WTC11 (cell line): ENCODE results near the gene SH3YL1. TPM values are rescaled to one million over a fixed set of nuclear protein-coding genes. Genes with fewer than 3 reads are reported as not detected.

ENCODE experiments used
- ATAC-seq: fragments of 200-7000 bp; cut with Tn5 transposase; 2 replicates; pipeline ENCODE4 v1.10.0; 2021; ENCODE audit warnings: mild to moderate bottlenecking, moderate library complexity
- CTCF ChIA-PET: fragments of 300-600 bp; sonication (Branson Sonifier 250); formaldehyde crosslinking; loops from one replicate; lab custom pipeline; 2021; ENCODE audit warnings: antibody characterized with exemption; lab: Charles Lee
- POLR2A ChIA-PET: fragments of 350-600 bp; sonication (Branson Sonifier 250); formaldehyde crosslinking; loops from one replicate; lab custom pipeline; 2021; ENCODE audit warnings: antibody characterized with exemption; lab: Charles Lee
- DNase-seq: peaks from one replicate; pipeline ENCODE4 v3.0.0; 2021; ENCODE audit warnings: low spot score
- H3K27ac Mint-ChIP-seq: 2 replicates; pipeline ENCODE4 v1.8.0; 2021; ENCODE audit warnings: mixed read lengths
- H3K27me3 Mint-ChIP-seq: 2 replicates; pipeline ENCODE4 v1.8.0; 2021; ENCODE audit warnings: low read depth, mild to moderate bottlenecking, moderate library complexity, mixed read lengths
- H3K36me3 Mint-ChIP-seq: 2 replicates; pipeline ENCODE4 v1.8.0; 2021; ENCODE audit warnings: mixed read lengths
- H3K4me1 Mint-ChIP-seq: 2 replicates; pipeline ENCODE4 v1.8.0; 2022; ENCODE audit warnings: mixed read lengths
- H3K4me3 Mint-ChIP-seq: 2 replicates; pipeline ENCODE4 v1.8.0; 2021; ENCODE audit warnings: mild to moderate bottlenecking, moderate library complexity, mixed read lengths
- H3K9me3 Mint-ChIP-seq: 2 replicates; pipeline ENCODE4 v1.8.0; 2021; ENCODE audit warnings: mixed read lengths
- AR ChIP-seq: fragments of 250-450 bp; sonication (Bioruptor Pico); IDR thresholded peaks from 2 replicates; pipeline ENCODE4 v1.9.0; 2021; ENCODE audit warnings: mild to moderate bottlenecking
- ATF2 ChIP-seq: sonication (generic); formaldehyde crosslinking; IDR thresholded peaks from 2 replicates; pipeline ENCODE4 v1.8.1; 2022; ENCODE audit warnings: low read depth, missing genetic modification reagents, borderline replicate concordance
- ATF6 ChIP-seq: sonication (generic); formaldehyde crosslinking; IDR thresholded peaks from 2 replicates; pipeline ENCODE4 v1.8.1; 2023; ENCODE audit warnings: mild to moderate bottlenecking, missing genetic modification reagents
- CREB1 ChIP-seq: sonication (generic); formaldehyde crosslinking; IDR thresholded peaks from 2 replicates; pipeline ENCODE4 v1.8.0; 2023; ENCODE audit warnings: mild to moderate bottlenecking, missing genetic modification reagents
- CREM ChIP-seq: sonication (generic); formaldehyde crosslinking; IDR thresholded peaks from 2 replicates; pipeline ENCODE4 v1.8.1; 2022; ENCODE audit warnings: mild to moderate bottlenecking, missing genetic modification reagents, moderate library complexity
- E2F1 ChIP-seq: sonication (generic); formaldehyde crosslinking; IDR thresholded peaks from 2 replicates; pipeline ENCODE4 v1.8.0; 2022; ENCODE audit warnings: mild to moderate bottlenecking, missing genetic modification reagents
- ESRRA ChIP-seq: sonication (generic); formaldehyde crosslinking; IDR thresholded peaks from 2 replicates; pipeline ENCODE4 v1.8.1; 2022; ENCODE audit warnings: mild to moderate bottlenecking, missing genetic modification reagents, borderline replicate concordance
- GTF2I ChIP-seq: fragments of 250-450 bp; sonication (Bioruptor Pico); conservative IDR thresholded peaks from 2 replicates; pipeline ENCODE4 v1.4.0; 2021; ENCODE audit warnings: mild to moderate bottlenecking
- HMGA2 ChIP-seq: fragments of 250-450 bp; sonication (Bioruptor Pico); IDR thresholded peaks from 2 replicates; pipeline ENCODE4 v1.4.0; 2021; ENCODE audit warnings: mild to moderate bottlenecking, moderate library complexity
- JAZF1 ChIP-seq: fragments of 250-450 bp; sonication (Bioruptor Pico); IDR thresholded peaks from 2 replicates; pipeline ENCODE4 v1.9.0; 2021; ENCODE audit warnings: moderate library complexity, mild to moderate bottlenecking, inconsistent platforms
- JUN ChIP-seq: sonication (generic); formaldehyde crosslinking; IDR thresholded peaks from 2 replicates; pipeline ENCODE4 v1.8.0; 2023; ENCODE audit warnings: mild to moderate bottlenecking, missing genetic modification reagents
- KAT7 ChIP-seq: sonication (generic); formaldehyde crosslinking; IDR thresholded peaks from 2 replicates; pipeline ENCODE4 v1.8.1; 2023; ENCODE audit warnings: missing genetic modification reagents, mild to moderate bottlenecking, borderline replicate concordance
- RELA ChIP-seq: sonication (generic); formaldehyde crosslinking; IDR thresholded peaks from 2 replicates; pipeline ENCODE4 v1.8.1; 2022; ENCODE audit warnings: missing genetic modification reagents, mild to moderate bottlenecking, borderline replicate concordance
- RORB ChIP-seq: fragments of 250-450 bp; sonication (Bioruptor Pico); IDR thresholded peaks from 2 replicates; pipeline ENCODE4 v1.9.0; 2021; ENCODE audit warnings: mild to moderate bottlenecking
- SMAD3 ChIP-seq: sonication (generic); formaldehyde crosslinking; IDR thresholded peaks from 2 replicates; pipeline ENCODE4 v1.8.0; 2022; ENCODE audit warnings: missing genetic modification reagents, mild to moderate bottlenecking, borderline replicate concordance
- SOX15 ChIP-seq: fragments of 250-450 bp; sonication (Bioruptor Pico); IDR thresholded peaks from 2 replicates; pipeline ENCODE4 v1.9.0; 2021; ENCODE audit warnings: mild to moderate bottlenecking
- SP1 ChIP-seq: sonication (generic); formaldehyde crosslinking; conservative IDR thresholded peaks from 2 replicates; pipeline ENCODE4 v1.8.1; 2022; ENCODE audit warnings: missing genetic modification reagents
- TEAD1 ChIP-seq: sonication (generic); formaldehyde crosslinking; IDR thresholded peaks from 2 replicates; pipeline ENCODE4 v1.8.0; 2022; ENCODE audit warnings: mild to moderate bottlenecking, missing genetic modification reagents
- TEAD4 ChIP-seq: sonication (generic); formaldehyde crosslinking; IDR thresholded peaks from 2 replicates; pipeline ENCODE4 v1.8.0; 2022; ENCODE audit warnings: mild to moderate bottlenecking, missing genetic modification reagents
- ZNF219 ChIP-seq: sonication (generic); formaldehyde crosslinking; IDR thresholded peaks from 2 replicates; pipeline ENCODE4 v1.8.0; 2023; ENCODE audit warnings: missing genetic modification reagents, mild to moderate bottlenecking, borderline replicate concordance
- ZNF416 ChIP-seq: fragments of 250-450 bp; sonication (Bioruptor Pico); IDR thresholded peaks from 2 replicates; pipeline ENCODE4 v1.9.0; 2021; ENCODE audit warnings: mild to moderate bottlenecking, inconsistent platforms
- total RNA-seq: library from RNA; stranded (reverse); gene quantifications from 3 replicates; pipeline ENCODE4 v1.2.3, GENCODE V29; 2021
- TF ChIP-seq, protein P1 (sequence below): fragments of 250-450 bp; sonication (Bioruptor Pico); conservative IDR thresholded peaks from 2 replicates; pipeline ENCODE4 v1.9.0; 2021; ENCODE audit warnings: mild to moderate bottlenecking
- TF ChIP-seq, protein P2 (sequence below): fragments of 200-600 bp; IDR thresholded peaks from 2 replicates; pipeline ENCODE4 v1.8.0; 2022; ENCODE audit warnings: antibody characterized with exemption

Gene SH3YL1
- total RNA-seq, 1 experiment from 2014 or later = 26.4 TPM

GRCh38 chr2:237878-238277 is 26.0 kb downstream of the SH3YL1 start (continued):
- no peak for TF ChIP-seq AR (CRISPR knock-in tag)
- TF ChIP-seq JAZF1 (CRISPR knock-in tag) = no peak
- TF ChIP-seq ATF6 = no peak
- TF ChIP-seq, all 79 proteins: peak for 0

- no peaks in the 10 kb centered on the region for H3K9me3 Mint-ChIP-seq
Measured at GRCh38 chr2:236993-237539, 26.8 kb downstream of the SH3YL1 start.

GRCh38 chr2:234421-234820 is 29.4 kb downstream of the SH3YL1 start:
- CTCF ChIA-PET = interaction anchor here (1.0 to 3.3 kb wide), 2 partner anchors 12 to 34 kb away, joined by 3 to 31 read pairs; no protein-coding TSS in a partner anchor
- ATAC-seq = no peak
- TF ChIP-seq TEAD1 (CRISPR knock-in tag) (no peak), KAT7 (CRISPR knock-in tag) (no peak), SP1 (CRISPR knock-in tag) (no peak), RORB (CRISPR knock-in tag) (no peak), SOX15 (no peak), GTF2I (CRISPR knock-in tag) (no peak), JUN (CRISPR knock-in tag) (no peak), ZNF219 (CRISPR knock-in tag) (no peak), ZNF416 (no peak), ATF2 (no peak), CREB1 (no peak)
- TF ChIP-seq, protein P1, sequence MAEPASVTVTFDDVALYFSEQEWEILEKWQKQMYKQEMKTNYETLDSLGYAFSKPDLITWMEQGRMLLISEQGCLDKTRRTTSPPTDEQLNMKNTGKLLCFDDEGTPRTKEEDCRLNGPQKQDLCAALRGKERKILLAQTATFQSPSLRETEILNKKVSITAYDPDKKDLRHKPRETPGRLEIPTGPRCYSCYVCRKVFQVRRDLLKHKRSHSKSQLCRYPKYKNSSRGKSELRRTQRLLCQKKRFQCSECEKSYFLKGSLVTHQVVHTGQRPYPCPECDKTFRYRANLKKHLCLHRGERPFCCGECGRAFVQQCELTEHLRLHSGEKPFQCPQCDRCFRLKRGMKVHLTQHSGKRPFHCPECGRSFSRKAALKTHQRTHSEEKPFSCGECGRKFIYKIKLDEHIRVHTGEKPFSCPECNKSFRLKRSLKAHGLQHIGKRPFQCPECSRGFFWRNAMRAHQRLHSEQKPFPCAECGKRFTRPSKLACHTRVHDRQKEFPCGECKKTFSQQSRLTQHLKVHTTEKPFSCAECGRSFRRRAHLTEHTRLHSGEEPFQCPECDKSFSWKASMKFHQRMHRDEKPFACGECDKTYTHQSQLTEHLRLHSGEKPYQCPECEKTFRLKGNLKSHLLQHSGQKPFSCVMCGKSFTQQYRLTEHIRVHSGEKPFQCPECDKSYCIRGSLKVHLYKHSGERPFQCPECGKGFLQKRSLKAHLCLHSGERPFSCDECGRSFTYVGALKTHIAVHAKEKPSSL (CRISPR knock-in tag) = no peak

More at GRCh38 chr2:236993-237539, 26.8 kb downstream of the SH3YL1 start:
- Mint-ChIP-seq H3K27me3 (no peaks in the 10 kb centered on the region), H3K4me1 (peaks cover 34% of the 10 kb centered on the region), H3K4me3 (no peak overlapping the region), H3K27ac (0 out of 2 replicates have a peak overlapping the region, but pooled peaks have one; percentile 24), H3K36me3 (peaks cover 14% of the 10 kb centered on the region)
- no peak for DNase-seq
- CTCF ChIA-PET = interaction anchor here (2.7 kb wide), 1 partner anchor 9 kb away, joined by 16 read pairs; no protein-coding TSS in a partner anchor
- POLR2A ChIA-PET = interaction anchor here (0.6 kb wide), 1 partner anchor 14 kb away, joined by 3 read pairs; no protein-coding TSS in a partner anchor
- ATAC-seq = no peak
- no peak for TF ChIP-seq JUN (CRISPR knock-in tag)
- no peak for TF ChIP-seq RELA (CRISPR knock-in tag)
- TF ChIP-seq, protein P2, sequence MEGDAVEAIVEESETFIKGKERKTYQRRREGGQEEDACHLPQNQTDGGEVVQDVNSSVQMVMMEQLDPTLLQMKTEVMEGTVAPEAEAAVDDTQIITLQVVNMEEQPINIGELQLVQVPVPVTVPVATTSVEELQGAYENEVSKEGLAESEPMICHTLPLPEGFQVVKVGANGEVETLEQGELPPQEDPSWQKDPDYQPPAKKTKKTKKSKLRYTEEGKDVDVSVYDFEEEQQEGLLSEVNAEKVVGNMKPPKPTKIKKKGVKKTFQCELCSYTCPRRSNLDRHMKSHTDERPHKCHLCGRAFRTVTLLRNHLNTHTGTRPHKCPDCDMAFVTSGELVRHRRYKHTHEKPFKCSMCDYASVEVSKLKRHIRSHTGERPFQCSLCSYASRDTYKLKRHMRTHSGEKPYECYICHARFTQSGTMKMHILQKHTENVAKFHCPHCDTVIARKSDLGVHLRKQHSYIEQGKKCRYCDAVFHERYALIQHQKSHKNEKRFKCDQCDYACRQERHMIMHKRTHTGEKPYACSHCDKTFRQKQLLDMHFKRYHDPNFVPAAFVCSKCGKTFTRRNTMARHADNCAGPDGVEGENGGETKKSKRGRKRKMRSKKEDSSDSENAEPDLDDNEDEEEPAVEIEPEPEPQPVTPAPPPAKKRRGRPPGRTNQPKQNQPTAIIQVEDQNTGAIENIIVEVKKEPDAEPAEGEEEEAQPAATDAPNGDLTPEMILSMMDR = no peak
- no peak for TF ChIP-seq TEAD4 (CRISPR knock-in tag)
- TF ChIP-seq CREM (CRISPR knock-in tag) = no peak
- TF ChIP-seq E2F1 (CRISPR knock-in tag) = no peak
- TF ChIP-seq SMAD3 = no peak
- TF ChIP-seq HMGA2 = no peak
- TF ChIP-seq ESRRA (CRISPR knock-in tag) = no peak
- TF ChIP-seq ZNF219 (CRISPR knock-in tag) = no peak

More at GRCh38 chr2:234421-234820, 29.4 kb downstream of the SH3YL1 start:
- no peak for DNase-seq
- Mint-ChIP-seq H3K36me3 (peaks cover 5% of the 10 kb centered on the region), H3K27ac (0 out of 2 replicates have a peak overlapping the region, but pooled peaks have one; percentile 52), H3K4me3 (no peak overlapping the region), H3K27me3 (no peaks in the 10 kb centered on the region), H3K4me1 (peaks cover 36% of the 10 kb centered on the region), H3K9me3 (no peaks in the 10 kb centered on the region)
- POLR2A ChIA-PET = no interaction called here
